SHP77 treated with DMSO at 0.1 percent for 48 hours (cell line): Measurements from ENCODE around the gene KLHL12.

Source experiments
- DNase-seq: peaks from one replicate; lab custom pipeline; 2025; lab: John Stamatoyannopoulos, UW

KLHL12 gene

GRCh38 chr1:202880961-202881460 is 46.0 kb downstream of the KLHL12 start:
- DNase-seq = no peak

DNA sequence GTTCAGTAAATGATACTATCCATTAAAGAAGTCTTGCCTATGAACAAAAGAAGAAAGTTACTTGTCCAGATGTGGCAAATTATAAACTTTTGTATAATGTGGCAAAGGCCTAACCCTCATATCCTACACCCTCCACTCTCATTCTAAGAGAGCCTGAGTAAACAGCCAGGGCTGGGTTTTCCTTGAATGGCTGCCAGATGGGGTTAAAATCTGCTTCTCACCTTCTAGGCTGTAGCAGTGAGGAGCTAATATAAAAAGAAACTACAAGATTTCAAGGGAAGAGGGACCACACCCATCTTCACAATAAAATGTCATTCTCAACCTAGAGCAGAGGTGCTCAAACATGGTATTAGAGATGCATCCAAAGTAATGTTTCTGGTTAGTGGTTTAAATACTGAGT is 47.0 kb downstream of the KLHL12 start:
- no peak for DNase-seq

- no peak for DNase-seq
Measured at GRCh38 chr1:202879128-202879527, 47.9 kb downstream of the KLHL12 start.

- DNase-seq = no peak
Measured at GRCh38 chr1:202873026-202873425, 54.0 kb downstream of the KLHL12 start.

DNA sequence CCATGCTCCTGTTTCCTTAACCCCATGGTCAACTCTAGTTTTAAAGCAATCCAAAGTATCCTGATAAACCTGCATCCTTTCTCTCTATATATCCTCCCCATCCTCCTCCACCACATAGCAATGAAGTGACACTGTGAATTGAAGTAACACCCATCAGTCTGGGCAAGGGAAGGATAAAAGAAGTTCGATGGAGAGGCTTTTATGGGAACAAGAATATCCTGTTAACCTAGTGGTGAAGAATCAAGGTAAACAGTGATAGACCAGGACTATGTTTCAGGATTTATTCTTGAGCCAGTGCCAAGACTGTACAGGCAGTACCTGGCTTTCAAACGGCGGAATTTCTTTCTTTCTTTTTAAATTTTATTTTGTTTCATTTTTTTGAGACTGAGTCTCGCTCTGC is 55.7 kb downstream of the KLHL12 start:
- DNase-seq = no peak

GRCh38 chr1:202862679-202863560 is 64.1 kb downstream of the KLHL12 start:
- no peak for DNase-seq

- peak; percentile 88 for DNase-seq
Measured at GRCh38 chr1:202861420-202862132, 65.5 kb downstream of the KLHL12 start.

GRCh38 chr1:202860744-202861419 is 66.2 kb downstream of the KLHL12 start:
- no peak for DNase-seq

- DNase-seq = no peak
Measured at GRCh38 chr1:202858789-202859414, 68.1 kb downstream of the KLHL12 start.

- DNase-seq = no peak
Measured at GRCh38 chr1:202858331-202858730, 68.7 kb downstream of the KLHL12 start.

DNA sequence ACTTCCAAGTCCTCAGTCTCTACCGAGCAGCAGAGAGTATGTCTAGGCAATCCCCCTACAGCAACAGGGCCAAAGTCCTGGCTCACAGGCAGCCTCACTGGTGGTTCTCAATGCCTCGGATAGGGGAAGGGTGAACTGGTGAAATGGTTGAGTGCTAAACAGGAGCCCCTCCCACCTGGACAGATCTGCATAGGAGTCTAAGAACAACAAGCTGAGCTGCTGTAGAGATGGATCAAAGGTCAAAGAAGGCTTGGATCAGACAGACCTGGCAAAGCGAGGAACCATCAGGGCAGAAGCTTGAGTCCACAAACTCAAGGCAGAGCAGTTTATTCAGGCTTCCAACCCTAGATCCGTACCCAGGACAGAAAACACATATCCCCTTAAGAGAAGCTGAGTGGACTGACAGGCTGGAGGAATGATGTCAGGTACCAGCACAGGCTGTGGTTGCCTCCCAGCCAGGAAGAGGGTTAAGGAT is 69.9 kb downstream of the KLHL12 start:
- DNase-seq = no peak

- no peak for DNase-seq
Measured at GRCh38 chr1:202856014-202856413, 71.0 kb downstream of the KLHL12 start.

GRCh38 chr1:202854787-202855186 is 72.2 kb downstream of the KLHL12 start:
- no peak for DNase-seq

- no peak for DNase-seq
Measured at GRCh38 chr1:202852163-202852904, 74.7 kb downstream of the KLHL12 start.

DNA sequence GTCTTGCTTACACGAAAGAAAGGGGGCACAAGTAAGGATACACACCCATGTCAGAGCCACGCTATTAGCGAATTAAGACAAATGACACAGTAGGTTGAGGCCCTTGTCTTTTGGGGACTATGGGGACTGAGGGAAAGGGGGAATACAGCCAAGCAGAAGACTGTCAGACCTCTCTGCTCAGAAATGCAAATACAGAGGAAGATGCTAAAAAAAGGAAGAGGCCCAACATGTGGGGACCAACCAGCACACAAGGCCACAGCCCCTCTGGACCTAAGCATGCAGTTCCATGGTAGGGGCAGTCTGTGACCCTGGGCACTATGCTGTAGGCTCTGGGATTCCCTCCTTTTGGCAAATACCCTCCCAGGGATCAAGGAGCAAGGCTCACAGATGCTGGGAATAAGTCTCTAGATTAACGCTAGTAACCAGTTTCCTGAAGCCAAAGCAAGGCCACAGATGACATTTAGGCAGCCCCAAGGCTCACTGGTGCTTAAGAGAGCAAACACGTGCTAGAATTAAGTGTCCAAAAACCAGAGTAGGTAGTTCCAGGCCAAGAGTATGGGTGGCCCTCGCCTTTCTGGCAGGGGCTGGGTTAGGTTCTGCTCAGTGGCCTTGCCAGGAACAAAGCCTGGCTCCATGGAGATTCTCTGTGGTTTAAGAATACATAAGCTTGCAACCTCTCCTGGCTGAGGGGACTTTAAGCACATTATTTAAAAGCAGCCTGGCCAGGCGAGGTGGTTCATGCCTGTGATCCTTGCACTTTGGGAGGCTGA is 76.3 kb downstream of the KLHL12 start:
- DNase-seq = no peak

GRCh38 chr1:202848191-202848542 is 78.9 kb downstream of the KLHL12 start:
- DNase-seq = no peak

- no peak for DNase-seq
Measured at GRCh38 chr1:202844935-202845334, 82.1 kb downstream of the KLHL12 start.

DNA sequence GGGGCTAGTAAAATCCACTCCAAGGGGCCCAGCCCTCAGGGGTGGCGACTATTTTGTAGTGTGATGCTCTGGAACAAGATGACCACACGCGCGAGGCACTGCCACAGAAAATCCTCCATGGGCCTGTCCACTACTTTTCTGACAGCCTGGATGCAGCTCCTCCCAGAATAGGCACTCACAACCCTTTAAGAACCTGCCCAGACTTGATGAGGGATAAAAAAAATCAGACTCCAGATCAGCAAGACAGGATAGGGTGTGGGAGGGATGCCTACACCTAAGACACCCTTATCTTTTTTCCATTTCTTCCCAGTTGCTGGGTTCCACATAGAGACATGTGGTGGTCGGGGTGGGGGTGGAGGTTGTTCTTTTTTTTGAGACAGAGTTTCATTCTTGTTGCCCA is 82.8 kb downstream of the KLHL12 start:
- DNase-seq = no peak

- no peak for DNase-seq
Measured at GRCh38 chr1:202843081-202843480, 84.0 kb downstream of the KLHL12 start.
